Measurements from ENCODE around the gene FLRT1.

FLRT1 gene

GRCh38 chr11:64048042-64048854 lies 12.5 kb downstream of the FLRT1 start:
- DNase-seq, result no peak

GRCh38 chr11:64049509-64049908 lies 13.8 kb downstream of the FLRT1 start:
- no peak for DNase-seq

- no peak for DNase-seq
These were observed 15.6 kb downstream of the FLRT1 start for GRCh38 chr11:64051297-64051696.

- DNase-seq, result no peak
These were observed 16.7 kb downstream of the FLRT1 start for GRCh38 chr11:64052436-64052835.

GRCh38 chr11:64052938-64053622 lies 17.3 kb downstream of the FLRT1 start:
- no peak for DNase-seq

GRCh38 chr11:64053699-64054098 lies 18.0 kb downstream of the FLRT1 start:
- no peak for DNase-seq

- DNase-seq, result no peak
These were observed 19.3 kb downstream of the FLRT1 start for GRCh38 chr11:64055077-64055476.

GRCh38 chr11:64056213-64056785 lies 20.6 kb downstream of the FLRT1 start:
- DNase-seq, result no peak

- DNase-seq, result no peak
These were observed 21.1 kb downstream of the FLRT1 start for GRCh38 chr11:64056861-64057260.

- no peak for DNase-seq
These were observed 22.2 kb downstream of the FLRT1 start for GRCh38 chr11:64057890-64058289.

GRCh38 chr11:64058494-64058893 lies 22.8 kb downstream of the FLRT1 start:
- DNase-seq, result no peak

- DNase-seq, result no peak
These were observed 23.8 kb downstream of the FLRT1 start for GRCh38 chr11:64059339-64060140.

GRCh38 chr11:64060263-64060860 lies 24.6 kb downstream of the FLRT1 start:
- DNase-seq, result no peak

- DNase-seq, result no peak
These were observed 25.2 kb downstream of the FLRT1 start for GRCh38 chr11:64060861-64061444.

GRCh38 chr11:64062185-64063039 lies 26.7 kb downstream of the FLRT1 start:
- DNase-seq, result no peak

- DNase-seq, result no peak
These were observed 28.0 kb downstream of the FLRT1 start for GRCh38 chr11:64063777-64064176.

GRCh38 chr11:64064374-64065140 lies 28.8 kb downstream of the FLRT1 start:
- no peak for DNase-seq

GRCh38 chr11:64065141-64065465 lies 29.4 kb downstream of the FLRT1 start:
- DNase-seq, result no peak

- no peak for DNase-seq
These were observed 30.0 kb downstream of the FLRT1 start for GRCh38 chr11:64065712-64066111.

GRCh38 chr11:64067230-64067993 lies 31.7 kb downstream of the FLRT1 start:
- no peak for DNase-seq
